Right cardiac atrium (tissue), 5 donors: Measurements from ENCODE around the gene CBLB. TPM values are rescaled to one million over a fixed set of nuclear protein-coding genes. Genes with fewer than 3 reads are reported as not detected.

Experiments used
- ATAC-seq, 2 donors: fragments of 200-7000 bp; cut with Tn5 transposase; one replicate each; pipeline versions ENCODE4 v1.8.0 to v1.9.1; 2020; ENCODE audit warnings: moderate library complexity in 2 of 2, mild to moderate bottlenecking in 1 of 2
- DNase-seq, 3 donors: peaks; one replicate each; pipeline ENCODE4 v3.0.0-alpha.2; 2020
- H3K27ac ChIP-seq: one replicate; pipeline ENCODE4 v1.5.1; 2013; ENCODE audit warnings: mild to moderate bottlenecking, low read length, control low read depth, moderate library complexity
- H3K27me3 ChIP-seq: one replicate; pipeline ENCODE4 v1.6.1; 2013; ENCODE audit not compliant: control insufficient read depth, insufficient read depth
- H3K4me1 ChIP-seq: one replicate; pipeline ENCODE4 v1.6.1; 2013; ENCODE audit warnings: low read length; ENCODE audit not compliant: control insufficient read depth, insufficient read depth
- H3K4me3 ChIP-seq: one replicate; pipeline ENCODE4 v1.5.1; 2013; ENCODE audit warnings: low read length, control low read depth
- H3K9me3 ChIP-seq: one replicate; pipeline ENCODE4 v1.6.1; 2013; ENCODE audit warnings: low read length; ENCODE audit not compliant: control insufficient read depth
- WGBS: extraction: QIAGEN DNeasy Blood & Tissue Kit; methylation state at CpG from one replicate; pipeline ENCODE4 v1.1.7; 2013; 5-methylcytosine and 5-hydroxymethylcytosine counted together
- intact Hi-C, 4 donors: fragments of 100-400 bp; cut with DNase I; formaldehyde crosslinking; loops; one replicate each; pipeline versions ENCODE4 v1.11.0 to v1.14.0; 2022 to 2023
- polyA plus RNA-seq: library from polyadenylated mRNA; stranded (reverse); fragments of 200-250 nt; gene quantifications from one replicate; pipeline ENCODE4 v1.2.3, GENCODE V29; 2013
- total RNA-seq, 4 donors: library from RNA; stranded (reverse); fragmentation: NEBNext Ultra II Directional; extraction: Animal tissue kit (Norgen Biotek cat#: 25700); gene quantifications; one replicate each; pipeline ENCODE4 v1.2.1, GENCODE V29; 2021
- donor health status: healthy with polysubstance abuse.
- donor health status: DM: no; HTN: yes; CAD: no.
- donor health status: DM: no; HTN: no; CAD: no.
- donor health status: DM: no; HTN: yes; CAD: no; lungs with severe emphysema.
- donor health status: DM: yes; HTN: yes; CAD: no.

The CBLB gene
- total and polyA plus RNA-seq, 5 donors = 18.0 to 45.0 (median 43.0) TPM

- 39% methylated on average over 5 of the region's 5 CpGs for WGBS
- no peak for ATAC-seq
- no peak overlapping the region for H3K4me3 ChIP-seq
Observed at GRCh38 chr3:105616374-105617121, 252.3 kb downstream of the CBLB start.

GRCh38 chr3:105615814-105616213 is 253.0 kb downstream of the CBLB start:
- 88% methylated on average over 3 of the region's 3 CpGs for WGBS
- no peaks in the 10 kb centered on the region for H3K9me3 ChIP-seq
- no peaks in the 10 kb centered on the region for H3K27me3 ChIP-seq
- intact Hi-C loops = no loop called here
- no peaks in the 10 kb centered on the region for H3K4me1 ChIP-seq
- no peak overlapping the region for H3K27ac ChIP-seq
- no peak overlapping the region for H3K4me3 ChIP-seq
- ATAC-seq (no peak), DNase-seq (no peak)

More at GRCh38 chr3:105616374-105617121, 252.3 kb downstream of the CBLB start:
- Histone ChIP-seq H3K4me1 (no peaks in the 10 kb centered on the region), H3K27me3 (no peaks in the 10 kb centered on the region), H3K9me3 (no peaks in the 10 kb centered on the region), H3K27ac (no peak overlapping the region)
- intact Hi-C loops = no loop called here
- DNase-seq = no peak

GRCh38 chr3:105614288-105615030 is 254.4 kb downstream of the CBLB start:
- H3K27ac ChIP-seq = no peak overlapping the region
- no peaks in the 10 kb centered on the region for H3K4me1 ChIP-seq
- no peak overlapping the region for H3K4me3 ChIP-seq
- H3K9me3 ChIP-seq = no peaks in the 10 kb centered on the region
- H3K27me3 ChIP-seq = no peaks in the 10 kb centered on the region
- DNase-seq (no peak), ATAC-seq (peak; percentile 62 to 70)
- intact Hi-C loops = no loop called here

GRCh38 chr3:105613120-105613519 is 255.7 kb downstream of the CBLB start:
- peak; percentile 21 to 73 (median 56) for DNase-seq
- Histone ChIP-seq H3K4me1 (no peaks in the 10 kb centered on the region), H3K9me3 (no peaks in the 10 kb centered on the region), H3K4me3 (no peak overlapping the region), H3K27me3 (no peaks in the 10 kb centered on the region), H3K27ac (peak overlapping the region; percentile 37)
- peak; percentile 84 to 86 for ATAC-seq
- WGBS = 37% methylated on average over 2 of the region's 2 CpGs
- intact Hi-C loops = no loop called here

- intact Hi-C loops = no loop called here
- DNase-seq (no peak), ATAC-seq (no peak)
- 80% methylated on average over 5 of the region's 5 CpGs for WGBS
- Histone ChIP-seq H3K9me3 (no peaks in the 10 kb centered on the region), H3K27ac (no peak overlapping the region), H3K27me3 (no peaks in the 10 kb centered on the region), H3K4me1 (no peaks in the 10 kb centered on the region), H3K4me3 (no peak overlapping the region)
Observed at GRCh38 chr3:105611304-105612192, 257.3 kb downstream of the CBLB start.

- intact Hi-C loops = no loop called here
- Histone ChIP-seq H3K4me3 (no peak overlapping the region), H3K4me1 (no peaks in the 10 kb centered on the region), H3K27me3 (no peaks in the 10 kb centered on the region), H3K9me3 (no peaks in the 10 kb centered on the region), H3K27ac (no peak overlapping the region)
- no peak for DNase-seq
- WGBS = 94% methylated on average over 4 of the region's 4 CpGs
- no peak for ATAC-seq
Observed at GRCh38 chr3:105610473-105610872, 258.3 kb downstream of the CBLB start.

- no peaks in the 10 kb centered on the region for H3K4me1 ChIP-seq
- H3K9me3 ChIP-seq = no peaks in the 10 kb centered on the region
- H3K27me3 ChIP-seq = no peaks in the 10 kb centered on the region
- H3K27ac ChIP-seq = no peak overlapping the region
- DNase-seq = peak; percentile 15 to 54 (median 40)
- peak; percentile 55 to 60 for ATAC-seq
- intact Hi-C loops = no loop called here
- WGBS = 72% methylated on average over 17 of the region's 17 CpGs
- H3K4me3 ChIP-seq = no peak overlapping the region
Observed at GRCh38 chr3:105608623-105609022, 260.2 kb downstream of the CBLB start.

- DNase-seq (no peak), ATAC-seq (no peak)
- no peaks in the 10 kb centered on the region for H3K4me1 ChIP-seq
- H3K9me3 ChIP-seq = no peaks in the 10 kb centered on the region
- intact Hi-C loops = no loop called here
- H3K4me3 ChIP-seq = no peak overlapping the region
- no peaks in the 10 kb centered on the region for H3K27me3 ChIP-seq
- no peak overlapping the region for H3K27ac ChIP-seq
Observed at GRCh38 chr3:105606016-105606415, 262.8 kb downstream of the CBLB start.
